ENCODE data around the gene PIK3CA. TPM values are rescaled to one million over a fixed set of nuclear protein-coding genes. Genes with fewer than 3 reads are reported as not detected.

The PIK3CA gene
- total RNA-seq, 1 donor = 34.7 TPM

DNA sequence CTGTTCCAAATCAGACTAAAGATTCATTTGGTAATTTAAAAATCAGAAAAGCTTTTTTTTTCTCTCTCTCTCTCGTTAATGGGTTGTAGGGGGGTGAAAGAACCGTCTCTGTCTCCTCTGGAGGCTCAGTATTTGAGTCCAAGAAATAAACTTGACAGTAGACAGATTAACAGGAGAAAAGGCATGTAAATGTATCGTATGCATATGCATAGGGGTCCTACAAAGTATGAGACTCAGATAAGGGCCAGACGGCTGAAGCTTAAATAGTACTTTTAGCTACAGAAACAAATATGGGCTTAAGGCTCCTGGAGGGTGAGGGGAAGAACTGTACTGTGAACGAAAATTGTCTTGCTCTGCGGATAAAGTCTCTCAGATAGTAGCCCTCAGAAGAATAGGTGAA lies 42.4 kb downstream of the PIK3CA start:
- no peak overlapping the region for H3K4me3 ChIP-seq (ENCODE audit: insufficient read depth, low read length)
- peaks cover 70% of the 10 kb centered on the region for H3K79me2 ChIP-seq (ENCODE audit: insufficient read depth, low read length)
- H3K4me2 ChIP-seq (ENCODE audit: insufficient read depth, low read length) = no peak overlapping the region
- H3K4me1 ChIP-seq (ENCODE audit: insufficient read depth, low read length) = peaks cover 1% of the 10 kb centered on the region
- H3K36me3 ChIP-seq (ENCODE audit: insufficient read depth, low read length) = no peaks in the 10 kb centered on the region
- H3K27me3 ChIP-seq (ENCODE audit: insufficient read depth, low read length) = no peaks in the 10 kb centered on the region
- H2AFZ ChIP-seq (ENCODE audit: low read length) = no peak overlapping the region
- no peak overlapping the region for H3K27ac ChIP-seq (ENCODE audit: low read depth, low read length)
- no peak for DNase-seq (ENCODE audit: insufficient read length, low spot score, missing footprints)
- TF ChIP-seq, protein P1, sequence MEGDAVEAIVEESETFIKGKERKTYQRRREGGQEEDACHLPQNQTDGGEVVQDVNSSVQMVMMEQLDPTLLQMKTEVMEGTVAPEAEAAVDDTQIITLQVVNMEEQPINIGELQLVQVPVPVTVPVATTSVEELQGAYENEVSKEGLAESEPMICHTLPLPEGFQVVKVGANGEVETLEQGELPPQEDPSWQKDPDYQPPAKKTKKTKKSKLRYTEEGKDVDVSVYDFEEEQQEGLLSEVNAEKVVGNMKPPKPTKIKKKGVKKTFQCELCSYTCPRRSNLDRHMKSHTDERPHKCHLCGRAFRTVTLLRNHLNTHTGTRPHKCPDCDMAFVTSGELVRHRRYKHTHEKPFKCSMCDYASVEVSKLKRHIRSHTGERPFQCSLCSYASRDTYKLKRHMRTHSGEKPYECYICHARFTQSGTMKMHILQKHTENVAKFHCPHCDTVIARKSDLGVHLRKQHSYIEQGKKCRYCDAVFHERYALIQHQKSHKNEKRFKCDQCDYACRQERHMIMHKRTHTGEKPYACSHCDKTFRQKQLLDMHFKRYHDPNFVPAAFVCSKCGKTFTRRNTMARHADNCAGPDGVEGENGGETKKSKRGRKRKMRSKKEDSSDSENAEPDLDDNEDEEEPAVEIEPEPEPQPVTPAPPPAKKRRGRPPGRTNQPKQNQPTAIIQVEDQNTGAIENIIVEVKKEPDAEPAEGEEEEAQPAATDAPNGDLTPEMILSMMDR (IDR thresholded peaks at IDR 0.05; ENCODE audit: extremely low read depth, low read depth, low read length) = no peak
- H4K20me1 ChIP-seq (ENCODE audit: insufficient read depth, low read length) = peaks cover 19% of the 10 kb centered on the region
- H3K9me3 ChIP-seq (ENCODE audit: low read depth, low read length) = no peaks in the 10 kb centered on the region

GRCh38 chr3:179192542-179192941 lies 44.4 kb downstream of the PIK3CA start:
- no peak overlapping the region for H3K4me2 ChIP-seq (ENCODE audit: insufficient read depth, low read length)
- H3K27me3 ChIP-seq (ENCODE audit: insufficient read depth, low read length) = no peaks in the 10 kb centered on the region
- no peak for DNase-seq (ENCODE audit: insufficient read length, low spot score, missing footprints)
- TF ChIP-seq, protein P1 (IDR thresholded peaks at IDR 0.05; ENCODE audit: extremely low read depth, low read depth, low read length) = no peak
- no peak overlapping the region for H3K4me3 ChIP-seq (ENCODE audit: insufficient read depth, low read length)
- peaks cover 17% of the 10 kb centered on the region for H4K20me1 ChIP-seq (ENCODE audit: insufficient read depth, low read length)
- no peaks in the 10 kb centered on the region for H3K36me3 ChIP-seq (ENCODE audit: insufficient read depth, low read length)
- H3K4me1 ChIP-seq (ENCODE audit: insufficient read depth, low read length) = peaks cover 13% of the 10 kb centered on the region
- no peak overlapping the region for H2AFZ ChIP-seq (ENCODE audit: low read length)
- peaks cover 65% of the 10 kb centered on the region for H3K79me2 ChIP-seq (ENCODE audit: insufficient read depth, low read length)
- H3K9me3 ChIP-seq (ENCODE audit: low read depth, low read length) = no peaks in the 10 kb centered on the region
- no peak overlapping the region for H3K27ac ChIP-seq (ENCODE audit: low read depth, low read length)

- Histone ChIP-seq H3K4me1 (ENCODE audit: insufficient read depth, low read length) (peaks cover 13% of the 10 kb centered on the region), H3K4me2 (ENCODE audit: insufficient read depth, low read length) (no peak overlapping the region), H3K9me3 (ENCODE audit: low read depth, low read length) (no peaks in the 10 kb centered on the region), H2AFZ (ENCODE audit: low read length) (no peak overlapping the region), H3K36me3 (ENCODE audit: insufficient read depth, low read length) (peaks cover 3% of the 10 kb centered on the region), H3K4me3 (ENCODE audit: insufficient read depth, low read length) (no peak overlapping the region), H3K79me2 (ENCODE audit: insufficient read depth, low read length) (peaks cover 63% of the 10 kb centered on the region), H3K27ac (ENCODE audit: low read depth, low read length) (no peak overlapping the region), H4K20me1 (ENCODE audit: insufficient read depth, low read length) (peaks cover 16% of the 10 kb centered on the region), H3K27me3 (ENCODE audit: insufficient read depth, low read length) (no peaks in the 10 kb centered on the region)
- DNase-seq (ENCODE audit: insufficient read length, low spot score, missing footprints) = no peak
- TF ChIP-seq, protein P1 (IDR thresholded peaks at IDR 0.05; ENCODE audit: extremely low read depth, low read depth, low read length) = no peak
Observed at GRCh38 chr3:179194931-179195330, 46.8 kb downstream of the PIK3CA start.

DNA sequence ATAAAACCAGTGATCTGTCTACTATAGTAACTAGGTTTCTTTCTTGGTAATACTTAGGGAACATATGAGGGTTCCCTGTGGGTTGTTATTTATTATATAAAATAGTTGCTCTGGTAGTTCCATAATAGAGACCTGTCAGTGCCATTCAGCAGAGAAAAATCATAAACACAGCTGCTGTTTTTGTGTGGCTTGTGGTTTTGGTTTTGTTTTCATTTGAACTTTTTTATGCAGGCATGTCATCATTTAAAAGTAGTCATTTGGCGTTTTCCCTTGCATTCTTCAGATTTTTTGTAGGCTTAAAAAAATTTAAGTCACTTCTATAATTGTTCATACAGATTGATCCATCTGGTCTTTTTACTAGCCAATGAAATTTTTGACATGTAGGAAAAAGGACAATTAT lies 47.9 kb downstream of the PIK3CA start:
- Histone ChIP-seq H3K4me2 (ENCODE audit: insufficient read depth, low read length) (no peak overlapping the region), H3K79me2 (ENCODE audit: insufficient read depth, low read length) (peaks cover 51% of the 10 kb centered on the region), H3K4me3 (ENCODE audit: insufficient read depth, low read length) (no peak overlapping the region), H3K27me3 (ENCODE audit: insufficient read depth, low read length) (no peaks in the 10 kb centered on the region), H3K27ac (ENCODE audit: low read depth, low read length) (no peak overlapping the region), H4K20me1 (ENCODE audit: insufficient read depth, low read length) (peaks cover 11% of the 10 kb centered on the region), H3K9me3 (ENCODE audit: low read depth, low read length) (no peaks in the 10 kb centered on the region), H3K4me1 (ENCODE audit: insufficient read depth, low read length) (peaks cover 13% of the 10 kb centered on the region), H3K36me3 (ENCODE audit: insufficient read depth, low read length) (peaks cover 3% of the 10 kb centered on the region), H2AFZ (ENCODE audit: low read length) (no peak overlapping the region)
- DNase-seq (ENCODE audit: insufficient read length, low spot score, missing footprints) = peak; percentile 68
- TF ChIP-seq, protein P1 (IDR thresholded peaks at IDR 0.05; ENCODE audit: extremely low read depth, low read depth, low read length) = no peak
